Neuronal stem cell (in vitro differentiated cells): ENCODE data around the gene SF3B2.
A peak's percentile ranks its signal among the peaks of the same experiment; 100 is the strongest.

Experiments used
- DNase-seq: peaks from one replicate; pipeline ENCODE4 v3.0.0-alpha.2; 2013; ENCODE audit warnings: low spot score
- H2AFZ ChIP-seq: one replicate; pipeline ENCODE4 v1.6.1; 2013; ENCODE audit warnings: mild to moderate bottlenecking, low read length, inconsistent platforms
- H2AK5ac ChIP-seq: 2 replicates; pipeline ENCODE4 v1.6.1; 2013; ENCODE audit warnings: low read depth, mild to moderate bottlenecking, inconsistent platforms, low read length, moderate library complexity, mixed read lengths
- H2BK120ac ChIP-seq: 2 replicates; pipeline ENCODE4 v1.6.1; 2013; ENCODE audit warnings: low read depth, mild to moderate bottlenecking, inconsistent platforms, low read length, moderate library complexity, mixed read lengths
- H2BK12ac ChIP-seq: one replicate; pipeline ENCODE4 v1.6.1; 2013; ENCODE audit warnings: low read length, inconsistent platforms
- H2BK15ac ChIP-seq: 2 replicates; pipeline ENCODE4 v1.6.1; 2013; ENCODE audit warnings: mild to moderate bottlenecking, low read length, inconsistent platforms, mixed read lengths
- H2BK5ac ChIP-seq: one replicate; pipeline ENCODE4 v1.6.1; 2013; ENCODE audit warnings: inconsistent platforms, mild to moderate bottlenecking, low read length, moderate library complexity
- H3K14ac ChIP-seq: one replicate; pipeline ENCODE4 v1.6.1; 2013; ENCODE audit warnings: low read length, inconsistent platforms
- H3K18ac ChIP-seq: 2 replicates; pipeline ENCODE4 v1.6.1; 2013; ENCODE audit warnings: low read length, inconsistent platforms
- H3K23ac ChIP-seq: 2 replicates; pipeline ENCODE4 v1.6.1; 2013; ENCODE audit warnings: low read depth, mild to moderate bottlenecking, mixed read lengths, low read length, inconsistent platforms; ENCODE audit not compliant: poor library complexity
- H3K27ac ChIP-seq: replicated peaks from 3 replicates; pipeline ENCODE4 v1.5.1; 2013; ENCODE audit warnings: low read length, inconsistent platforms
- H3K27me3 ChIP-seq, 3 experiments: 2 replicates each; pipeline ENCODE4 v1.6.1; 2013; ENCODE audit warnings: low read length in 3 of 3, mild to moderate bottlenecking in 2 of 3, inconsistent platforms in 1 of 3, low read depth in 1 of 3, mixed read lengths in 1 of 3, moderate library complexity in 1 of 3; ENCODE audit not compliant: control insufficient read depth in 3 of 3, insufficient read depth in 3 of 3
- H3K36me3 ChIP-seq, 2 donors: replicated peaks in 1 of 2; 2 replicates each; pipeline ENCODE4 v1.6.1; 2013; ENCODE audit warnings: low read length in 2 of 2; ENCODE audit not compliant: control insufficient read depth in 2 of 2, insufficient read depth in 2 of 2
- H3K4ac ChIP-seq: 2 replicates; pipeline ENCODE4 v1.6.1; 2013; ENCODE audit warnings: inconsistent platforms, mild to moderate bottlenecking, low read length, moderate library complexity
- H3K4me1 ChIP-seq, 2 donors: 1 replicate in 1 of 2; 2 replicates in 1 of 2; pipeline ENCODE4 v1.6.1; 2013; ENCODE audit warnings: low read length in 2 of 2, low read depth in 1 of 2; ENCODE audit not compliant: control insufficient read depth in 2 of 2, insufficient read depth in 1 of 2
- H3K4me2 ChIP-seq: one replicate; pipeline ENCODE4 v1.6.1; 2013; ENCODE audit warnings: mild to moderate bottlenecking, low read length, inconsistent platforms; ENCODE audit not compliant: insufficient read depth, poor library complexity, severe bottlenecking
- H3K4me3 ChIP-seq, 2 donors: 2 replicates each; pipeline ENCODE4 v1.5.1; 2013; ENCODE audit warnings: low read length in 2 of 2, mild to moderate bottlenecking in 2 of 2, inconsistent platforms in 1 of 2, moderate library complexity in 1 of 2
- H3K79me1 ChIP-seq: one replicate; pipeline ENCODE4 v1.6.1; 2013; ENCODE audit warnings: low read depth, mild to moderate bottlenecking, inconsistent platforms, low read length, moderate library complexity
- H3K9ac ChIP-seq: one replicate; pipeline ENCODE4 v1.6.1; 2013; ENCODE audit warnings: mild to moderate bottlenecking, low read depth, low read length, inconsistent platforms; ENCODE audit not compliant: poor library complexity
- H3K9me3 ChIP-seq, 2 donors: replicated peaks in 1 of 2; 2 replicates each; pipeline versions ENCODE3 to v1.6.1; 2013; ENCODE audit warnings: low read length in 2 of 2, mild to moderate bottlenecking in 2 of 2, inconsistent platforms in 1 of 2, low read depth in 1 of 2, mixed read lengths in 1 of 2, moderate library complexity in 1 of 2; ENCODE audit not compliant: control insufficient read depth in 2 of 2, insufficient read depth in 1 of 2
- H4K8ac ChIP-seq: one replicate; pipeline ENCODE4 v1.6.1; 2013; ENCODE audit warnings: low read depth, mild to moderate bottlenecking, inconsistent platforms, low read length, moderate library complexity
- H4K91ac ChIP-seq: one replicate; pipeline ENCODE4 v1.6.1; 2013; ENCODE audit warnings: low read length, low read depth, mild to moderate bottlenecking, inconsistent platforms; ENCODE audit not compliant: poor library complexity
- WGBS, 2 donors: extraction: QIAGEN DNeasy Blood & Tissue Kit; methylation state at CpG; one replicate each; pipeline ENCODE4 v1.1.7; 2013; ENCODE audit warnings: missing lambda C conversion rate in 2 of 2, mixed read lengths in 1 of 2; ENCODE audit not compliant: insufficient read length in 2 of 2, insufficient replicate concordance in 1 of 2; ENCODE audit errors: extremely low coverage in 2 of 2; 5-methylcytosine and 5-hydroxymethylcytosine counted together

SF3B2 gene

GRCh38 chr11:66044757-66045156 is 7.4 kb upstream of the SF3B2 start:
- Histone ChIP-seq H2AK5ac (no peak overlapping the region), H3K4ac (no peak overlapping the region), H2BK120ac (no peak overlapping the region), H3K36me3 (peaks cover 0 to 25% of the 10 kb centered on the region in 2 donors), H3K4me2 (no peak overlapping the region), H3K18ac (no peak overlapping the region), H3K14ac (no peak overlapping the region), H3K23ac (no peak overlapping the region), H2AFZ (peak overlapping the region; percentile 67), H3K27ac (no peak overlapping the region), H3K9ac (no peak overlapping the region), H3K79me1 (peaks cover 11% of the 10 kb centered on the region), H2BK5ac (no peak overlapping the region), H3K4me1 (peaks cover 9 to 15% of the 10 kb centered on the region in 2 donors), H3K4me3 (no peak overlapping the region), H2BK12ac (no peak overlapping the region), H4K91ac (no peak overlapping the region), H3K27me3 (no peaks in the 10 kb centered on the region), H3K9me3 (no peaks in the 10 kb centered on the region), H4K8ac (no peak overlapping the region), H2BK15ac (no peak overlapping the region)
- no peak for DNase-seq
- no CpG with 5 or more reads among the region's 6 CpGs for WGBS, 2 donors

- peak overlapping the region; percentile 72 for H3K18ac ChIP-seq
- H2AK5ac ChIP-seq: peak overlapping the region; percentile 23
- peak overlapping the region; percentile 67 for H2AFZ ChIP-seq
- H3K79me1 ChIP-seq: peaks cover 11% of the 10 kb centered on the region
- H3K4ac ChIP-seq: no peak overlapping the region
- no peak overlapping the region for H3K14ac ChIP-seq
- H3K9me3 ChIP-seq: no peaks in the 10 kb centered on the region
- no peaks in the 10 kb centered on the region for H3K27me3 ChIP-seq
- peak overlapping the region; percentile 68 for H2BK5ac ChIP-seq
- no peak overlapping the region for H2BK120ac ChIP-seq
- peak overlapping the region; percentile 9 for H3K23ac ChIP-seq
- H3K36me3 ChIP-seq: peaks cover 0 to 25% of the 10 kb centered on the region in 2 donors
- H4K91ac ChIP-seq: no peak overlapping the region
- H3K27ac ChIP-seq: no peak overlapping the region
- H4K8ac ChIP-seq: no peak overlapping the region
- peak overlapping the region; percentile 30 for H2BK15ac ChIP-seq
- no CpG with 5 or more reads among the region's 11 CpGs for WGBS, 2 donors
- H3K4me3 ChIP-seq: no peak overlapping the region
- H2BK12ac ChIP-seq: peak overlapping the region; percentile 79
- DNase-seq: peak; percentile 77
- peaks cover 9 to 15% of the 10 kb centered on the region in 2 donors for H3K4me1 ChIP-seq
- H3K4me2 ChIP-seq: no peak overlapping the region
- peak overlapping the region; percentile 32 for H3K9ac ChIP-seq
Observed at GRCh38 chr11:66045177-66045639, 7.0 kb upstream of the SF3B2 start.

DNA sequence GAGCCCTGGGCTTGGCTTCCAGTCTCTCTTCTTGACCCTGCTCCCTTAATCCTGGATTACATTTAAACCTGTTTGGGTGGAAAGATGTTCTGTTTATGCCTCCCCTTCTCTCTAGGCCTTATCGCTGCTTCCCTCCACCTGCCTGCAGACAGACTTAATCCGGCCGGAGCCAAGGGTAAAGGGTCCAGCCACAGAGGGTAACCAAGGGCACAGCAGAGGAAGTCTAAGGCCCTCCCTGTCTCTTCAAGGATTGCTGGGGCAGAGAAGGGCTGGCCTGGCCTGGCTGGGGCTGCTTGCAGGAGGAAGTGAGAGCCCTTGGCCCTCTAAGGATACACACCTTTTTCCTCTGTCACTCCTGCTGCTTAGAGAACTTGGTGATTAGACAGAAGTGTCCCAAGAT is 5.3 kb upstream of the SF3B2 start:
- Histone ChIP-seq H2AK5ac (no peak overlapping the region), H4K91ac (no peak overlapping the region), H2BK120ac (no peak overlapping the region), H3K27me3 (no peaks in the 10 kb centered on the region), H3K23ac (no peak overlapping the region), H2AFZ (no peak overlapping the region), H3K4ac (no peak overlapping the region), H3K36me3 (peaks cover 0 to 16% of the 10 kb centered on the region in 2 donors), H3K18ac (no peak overlapping the region), H3K27ac (no peak overlapping the region), H2BK12ac (no peak overlapping the region), H3K4me2 (no peak overlapping the region), H4K8ac (no peak overlapping the region), H3K4me3 (no peak overlapping the region), H3K9me3 (no peaks in the 10 kb centered on the region), H2BK15ac (no peak overlapping the region), H3K9ac (no peak overlapping the region), H3K4me1 (peaks cover 14 to 22% of the 10 kb centered on the region in 2 donors), H3K14ac (no peak overlapping the region), H3K79me1 (peaks cover 11% of the 10 kb centered on the region), H2BK5ac (no peak overlapping the region)
- no peak for DNase-seq
- no CpG with 5 or more reads among the region's 3 CpGs for WGBS, 2 donors

DNA sequence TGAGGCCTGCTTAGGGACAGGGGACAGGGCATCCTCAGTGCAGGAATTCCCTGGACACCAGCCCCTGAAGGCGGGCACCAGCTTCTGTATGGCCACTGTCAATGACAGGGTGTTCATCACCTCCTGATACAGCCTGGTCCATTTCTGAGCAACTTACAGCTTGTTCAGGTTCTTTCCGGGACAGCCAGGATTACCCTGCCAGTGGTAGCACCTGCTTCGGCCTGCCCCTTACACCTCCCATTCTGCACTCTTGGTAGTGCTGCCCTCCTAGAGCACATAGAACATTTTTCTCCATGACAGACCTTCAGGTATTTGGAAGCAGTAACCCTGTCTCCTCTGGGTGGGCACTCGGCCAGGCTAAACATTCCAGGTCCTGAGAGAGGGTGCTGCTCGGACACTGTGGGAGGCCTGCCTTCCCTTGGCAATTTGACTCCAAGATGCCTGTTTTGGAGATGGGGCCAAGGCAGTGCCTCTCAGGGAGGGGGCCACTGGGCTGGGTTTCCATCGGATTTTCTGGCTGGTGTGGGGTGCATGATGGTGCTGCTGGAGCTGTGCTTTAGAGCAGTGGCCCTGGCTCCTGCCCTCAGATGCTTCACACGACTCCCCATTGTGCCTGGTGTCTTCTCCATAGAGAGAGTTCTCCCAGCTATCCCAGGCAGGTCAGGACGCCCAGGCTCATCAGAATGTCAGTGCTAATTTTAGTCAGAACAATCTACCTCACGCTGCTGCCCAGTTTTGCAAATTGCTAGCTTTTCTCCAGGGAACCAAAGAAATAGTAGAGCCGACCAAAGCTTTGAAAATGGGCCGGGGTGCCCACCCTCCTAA is 4.4 kb upstream of the SF3B2 start:
- Histone ChIP-seq H2BK12ac (no peak overlapping the region), H3K14ac (peak overlapping the region; percentile 22), H2BK120ac (no peak overlapping the region), H2BK15ac (peak overlapping the region; percentile 72), H3K23ac (peak overlapping the region; percentile 1), H3K27me3 (no peaks in the 10 kb centered on the region), H3K79me1 (peaks cover 16% of the 10 kb centered on the region), H3K4me2 (peak overlapping the region; percentile 89), H3K9me3 (no peaks in the 10 kb centered on the region), H2BK5ac (no peak overlapping the region), H2AK5ac (peak overlapping the region; percentile 67), H3K18ac (peak overlapping the region; percentile 81), H4K8ac (no peak overlapping the region), H3K36me3 (peaks cover 0 to 13% of the 10 kb centered on the region in 2 donors), H3K4ac (no peak overlapping the region), H3K9ac (no peak overlapping the region), H3K4me1 (peaks cover 14 to 22% of the 10 kb centered on the region in 2 donors), H3K27ac (no peak overlapping the region), H3K4me3 (peak overlapping the region in 1 of 2 donors; percentile 53), H4K91ac (no peak overlapping the region), H2AFZ (no peak overlapping the region)
- DNase-seq: no peak
- no CpG with 5 or more reads among the region's 11 CpGs for WGBS, 2 donors
